TTC549 (cell line): Measurements from ENCODE around the gene HLA-DPB1.

Experiments
- FAIRE-seq: peaks from 2 replicates; lab custom pipeline; 2012; peaks lifted over from hg19 to GRCh38; lab: Jason Lieb, UNC

The HLA-DPB1 gene

GRCh38 chr6:33103776-33104175 is 28.0 kb downstream of the HLA-DPB1 start:
- no peak for FAIRE-seq

- no peak for FAIRE-seq
Observed at GRCh38 chr6:33104887-33105286, 29.1 kb downstream of the HLA-DPB1 start.

- no peak for FAIRE-seq
Observed at GRCh38 chr6:33105386-33105785, 29.6 kb downstream of the HLA-DPB1 start.

GRCh38 chr6:33105916-33106871 is 30.4 kb downstream of the HLA-DPB1 start:
- FAIRE-seq: no peak

- FAIRE-seq: no peak
Observed at GRCh38 chr6:33107641-33108040, 31.9 kb downstream of the HLA-DPB1 start.

GRCh38 chr6:33108307-33108706 is 32.5 kb downstream of the HLA-DPB1 start:
- FAIRE-seq: no peak

- FAIRE-seq: peak; percentile 77
Observed at GRCh38 chr6:33112148-33112547, 36.4 kb downstream of the HLA-DPB1 start.

GRCh38 chr6:33113755-33114154 is 38.0 kb downstream of the HLA-DPB1 start:
- FAIRE-seq: no peak

- no peak for FAIRE-seq
Observed at GRCh38 chr6:33114406-33114805, 38.6 kb downstream of the HLA-DPB1 start.

- FAIRE-seq: no peak
Observed at GRCh38 chr6:33116417-33116816, 40.6 kb downstream of the HLA-DPB1 start.

GRCh38 chr6:33116841-33117711 is 41.3 kb downstream of the HLA-DPB1 start:
- FAIRE-seq: no peak

- no peak for FAIRE-seq
Observed at GRCh38 chr6:33117811-33118277, 42.1 kb downstream of the HLA-DPB1 start.

GRCh38 chr6:33118525-33119123 is 42.8 kb downstream of the HLA-DPB1 start:
- FAIRE-seq: peak; percentile 89

GRCh38 chr6:33120001-33120400 is 44.2 kb downstream of the HLA-DPB1 start:
- FAIRE-seq: no peak

- FAIRE-seq: no peak
Observed at GRCh38 chr6:33123181-33123580, 47.4 kb downstream of the HLA-DPB1 start.

GRCh38 chr6:33123732-33124524 is 48.1 kb downstream of the HLA-DPB1 start:
- FAIRE-seq: peak; percentile 84

- FAIRE-seq: no peak
Observed at GRCh38 chr6:33124525-33124901, 48.7 kb downstream of the HLA-DPB1 start.

- no peak for FAIRE-seq
Observed at GRCh38 chr6:33124947-33125346, 49.2 kb downstream of the HLA-DPB1 start.

GRCh38 chr6:33126101-33126714 is 50.4 kb downstream of the HLA-DPB1 start:
- FAIRE-seq: no peak

- no peak for FAIRE-seq
Observed at GRCh38 chr6:33128318-33128717, 52.5 kb downstream of the HLA-DPB1 start.

GRCh38 chr6:33132081-33132524 is 56.3 kb downstream of the HLA-DPB1 start:
- FAIRE-seq: no peak
